ENCODE results near the gene C17orf50.

Gene C17orf50

DNA sequence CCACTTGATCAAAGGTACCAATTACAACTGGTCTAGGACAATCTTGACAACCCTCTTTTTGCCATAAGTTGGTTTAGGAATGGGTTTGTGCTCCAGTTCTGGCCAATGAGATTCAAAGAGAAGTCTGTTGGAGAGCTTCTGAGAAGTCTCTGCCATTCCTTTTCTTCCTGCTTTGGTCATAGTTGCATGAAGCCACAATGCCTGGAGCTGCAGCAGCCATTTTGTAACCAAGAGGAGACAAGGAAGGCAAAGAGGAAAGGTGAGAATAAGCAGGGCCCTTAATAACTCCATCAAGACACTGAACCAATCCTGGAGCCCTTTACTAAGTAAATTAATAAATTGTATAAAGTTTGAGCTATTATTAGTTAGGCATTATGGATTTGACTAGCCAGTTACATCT is 3.4 kb upstream of the C17orf50 start:
- no peak for DNase-seq

DNA sequence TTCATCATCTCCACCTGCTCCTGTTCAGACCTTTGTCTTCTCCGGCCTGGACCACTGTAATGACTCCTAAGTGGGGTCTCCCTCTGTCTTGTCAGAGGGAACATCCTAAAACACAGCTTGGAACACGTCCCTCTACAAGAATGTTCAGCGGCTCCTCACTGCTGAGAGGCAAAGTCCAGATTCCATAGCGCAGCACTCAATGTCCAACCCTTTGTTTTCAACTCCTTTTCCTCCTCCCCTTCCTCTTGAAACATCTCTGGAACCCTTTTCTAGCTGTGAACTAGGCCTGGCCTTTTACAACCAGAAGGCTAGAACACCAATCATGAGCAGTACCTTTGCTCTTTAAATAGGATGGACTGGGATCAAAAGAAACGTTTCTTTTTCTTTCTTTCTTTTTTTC is 914 bp downstream of the C17orf50 start:
- no peak for DNase-seq

DNA sequence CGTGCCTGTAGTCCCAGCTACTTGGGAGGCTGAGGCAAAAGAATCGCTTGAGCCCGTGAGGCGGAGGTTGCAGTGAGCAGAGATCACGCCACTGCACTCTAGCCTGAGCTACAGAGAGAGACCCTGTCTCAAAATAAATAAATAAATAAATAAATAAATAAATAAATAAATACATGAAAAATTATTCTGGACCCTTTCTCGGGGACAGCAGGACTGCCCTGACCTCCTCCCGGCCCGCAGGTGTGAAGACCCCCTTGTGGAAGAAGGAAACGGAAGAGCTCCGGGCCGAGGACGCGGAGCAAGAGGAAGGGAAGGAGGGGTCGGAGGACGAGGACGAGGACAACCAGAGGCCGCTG is 3.1 kb downstream of the C17orf50 start:
- no peak for DNase-seq

DNA sequence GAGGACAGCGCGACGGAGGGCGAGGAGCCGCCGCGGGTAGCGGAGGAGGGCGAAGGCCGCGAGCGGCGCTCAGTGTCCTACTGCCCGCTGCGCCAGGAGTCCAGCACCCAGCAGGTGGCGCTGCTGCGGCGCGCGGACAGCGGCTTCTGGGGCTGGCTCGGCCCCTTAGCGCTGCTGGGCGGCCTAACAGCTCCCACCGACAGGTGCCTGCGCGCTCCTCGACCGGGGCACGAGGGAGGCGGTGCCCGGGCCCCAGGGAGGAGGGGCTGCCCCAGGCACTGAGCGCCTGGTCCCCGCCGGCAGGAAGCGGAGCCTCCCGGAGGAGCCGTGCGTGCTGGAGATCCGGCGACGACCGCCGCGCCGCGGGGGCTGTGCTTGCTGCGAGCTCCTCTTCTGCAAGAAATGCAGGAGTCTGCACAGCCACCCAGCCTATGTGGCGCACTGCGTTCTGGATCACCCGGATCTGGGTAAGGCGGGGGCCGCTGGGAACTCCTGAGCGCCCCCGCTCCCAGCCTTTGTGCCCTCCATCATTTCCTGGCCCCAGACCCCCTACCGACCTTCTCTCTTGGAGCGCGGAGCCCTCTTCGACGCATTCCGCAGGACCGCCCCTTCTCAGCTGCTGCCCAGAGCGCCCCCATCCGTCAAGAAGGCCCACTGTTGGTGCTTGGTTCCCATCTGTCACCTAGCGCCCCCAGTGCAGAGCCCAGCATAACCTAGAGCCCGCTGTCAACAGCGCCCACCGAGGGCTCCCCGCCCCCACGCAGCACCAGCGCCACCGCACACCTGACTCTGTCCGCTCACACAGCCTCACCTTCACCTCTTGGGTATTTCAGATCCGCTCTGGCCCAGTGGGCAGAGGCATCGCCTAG is 3.7 kb downstream of the C17orf50 start:
- peak; percentile 90 for DNase-seq

DNA sequence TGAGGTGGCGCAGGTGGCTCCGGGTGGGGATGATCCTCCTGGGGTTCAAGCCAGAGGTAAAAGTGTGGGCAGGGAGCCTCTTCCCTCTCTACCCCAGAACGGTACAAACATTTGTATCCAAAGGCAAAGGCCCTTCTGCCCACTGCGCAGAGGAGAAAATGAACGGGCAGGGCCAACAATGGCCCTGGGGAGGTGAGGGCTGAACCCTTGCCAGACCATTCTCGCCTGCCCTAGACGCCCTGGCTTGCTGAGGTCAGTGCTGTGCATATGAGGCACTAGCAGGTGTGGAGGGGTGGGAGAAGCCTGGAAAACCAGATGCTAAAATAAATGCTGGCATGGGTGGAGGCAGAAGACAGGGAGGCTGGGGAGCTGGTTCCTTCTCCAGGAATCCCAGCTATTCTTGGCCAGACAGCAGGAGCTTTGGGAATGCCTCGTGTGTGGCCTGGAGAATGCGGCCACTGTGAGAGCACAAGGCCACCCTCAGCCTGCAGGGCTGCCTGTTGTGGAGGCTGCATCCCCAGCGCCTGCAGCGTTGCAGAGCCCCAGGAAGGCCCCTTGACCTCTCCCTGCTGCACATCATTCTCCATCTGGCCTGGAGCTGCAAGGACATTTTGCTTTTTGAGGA is 4.5 kb downstream of the C17orf50 start:
- DNase-seq, result no peak

DNA sequence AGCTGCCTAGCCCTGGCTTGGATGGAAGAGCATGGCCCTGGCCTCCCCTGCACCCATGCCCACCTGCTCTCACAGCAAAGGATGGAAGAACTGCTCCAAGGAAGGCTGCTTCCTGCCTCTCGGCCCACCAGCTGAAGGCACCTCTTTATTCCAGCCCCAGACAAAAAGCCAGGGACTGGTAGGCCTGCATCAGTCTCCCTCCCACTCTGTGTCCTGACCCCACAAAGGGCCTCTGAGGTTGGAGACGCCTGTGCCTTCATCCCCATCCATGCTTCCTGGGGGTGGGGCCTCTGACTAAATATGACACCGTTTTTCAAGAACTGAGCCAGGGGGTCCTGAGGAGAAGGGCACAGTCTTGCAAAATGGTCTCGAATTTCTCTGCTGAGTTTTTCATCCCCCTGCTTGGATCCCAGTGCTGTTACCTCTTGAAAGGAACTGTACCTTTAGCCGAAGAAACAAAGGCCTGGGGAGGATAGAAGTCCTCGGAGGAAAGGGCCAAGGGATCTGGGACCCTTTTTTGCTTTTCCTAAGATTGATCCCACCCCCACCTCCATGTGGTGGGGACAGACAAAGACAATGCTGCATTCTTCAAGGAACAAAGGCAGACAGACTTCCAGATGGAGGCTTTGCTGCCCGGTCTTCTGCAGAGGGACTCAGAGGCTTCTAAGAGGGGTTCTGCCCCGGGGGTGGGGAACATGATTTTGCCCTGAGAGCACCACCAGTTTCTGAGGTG is 5.2 kb downstream of the C17orf50 start:
- DNase-seq, result no peak

DNA sequence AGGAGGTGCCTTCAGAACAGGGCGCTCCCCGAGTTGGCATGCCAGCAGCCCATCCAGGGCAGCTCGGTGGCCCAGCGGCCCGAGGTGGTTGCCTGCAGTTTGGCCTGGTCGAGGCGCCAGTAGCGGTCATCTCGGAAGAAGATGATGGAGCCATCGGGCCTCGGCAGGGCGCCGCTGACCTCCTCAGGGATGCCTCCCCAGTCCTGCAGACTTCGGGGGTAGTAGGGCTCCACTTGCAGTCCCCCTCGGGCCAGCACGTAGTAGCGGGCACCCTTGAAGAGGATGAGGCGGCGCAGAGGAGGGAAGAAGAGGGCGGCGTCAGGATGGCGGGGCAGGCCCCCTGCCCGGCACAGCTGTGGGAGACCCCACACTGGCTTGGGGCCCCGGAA is 5.8 kb downstream of the C17orf50 start:
- no peak for DNase-seq

DNA sequence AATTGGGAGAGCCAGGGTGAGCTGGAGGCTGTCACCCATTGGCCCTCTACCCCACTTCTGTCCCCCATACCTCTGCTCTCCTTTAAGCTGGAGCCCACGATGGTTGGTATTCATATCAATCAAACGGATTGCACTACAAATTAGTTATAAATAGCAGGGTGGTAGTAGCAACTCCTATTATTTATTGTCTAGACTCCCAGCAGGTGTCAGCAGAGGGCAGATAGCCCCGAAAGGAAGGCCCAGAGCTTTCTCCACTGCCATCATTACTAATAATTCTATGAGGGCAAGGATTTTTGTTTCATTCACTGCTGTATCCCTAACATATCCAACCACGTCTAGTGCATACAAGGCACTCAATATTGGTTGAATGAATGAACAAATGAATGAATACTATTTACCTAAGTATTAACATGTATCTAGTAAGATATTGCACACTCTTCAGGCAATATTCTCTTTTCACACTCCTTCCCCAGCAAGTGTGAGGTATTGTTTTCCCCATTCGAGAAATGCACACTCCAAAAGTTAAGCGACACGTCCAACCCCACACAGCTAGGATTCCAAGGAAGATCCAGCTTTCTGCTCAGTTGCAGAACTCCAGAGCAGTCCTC is 6.3 kb downstream of the C17orf50 start:
- DNase-seq, result no peak

DNA sequence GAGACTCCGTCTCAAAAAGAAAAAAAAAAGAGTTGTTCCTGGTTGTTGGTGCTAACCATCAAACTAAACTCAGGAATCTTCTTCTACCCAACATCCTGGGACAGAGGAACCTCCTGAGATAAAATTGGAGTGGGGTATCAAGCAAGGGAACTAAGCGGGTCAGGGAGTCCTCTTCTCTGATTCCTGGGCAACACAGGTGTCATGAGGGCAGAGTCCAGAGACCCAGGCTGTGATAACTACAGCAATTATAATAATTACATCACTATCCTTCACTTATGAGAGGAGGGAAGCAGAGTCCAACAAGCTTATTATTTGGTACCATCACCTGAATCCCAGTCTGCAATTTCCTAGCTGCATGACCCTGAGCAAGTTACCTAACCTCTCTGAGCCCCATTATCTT is 8.1 kb downstream of the C17orf50 start:
- DNase-seq, result no peak

DNA sequence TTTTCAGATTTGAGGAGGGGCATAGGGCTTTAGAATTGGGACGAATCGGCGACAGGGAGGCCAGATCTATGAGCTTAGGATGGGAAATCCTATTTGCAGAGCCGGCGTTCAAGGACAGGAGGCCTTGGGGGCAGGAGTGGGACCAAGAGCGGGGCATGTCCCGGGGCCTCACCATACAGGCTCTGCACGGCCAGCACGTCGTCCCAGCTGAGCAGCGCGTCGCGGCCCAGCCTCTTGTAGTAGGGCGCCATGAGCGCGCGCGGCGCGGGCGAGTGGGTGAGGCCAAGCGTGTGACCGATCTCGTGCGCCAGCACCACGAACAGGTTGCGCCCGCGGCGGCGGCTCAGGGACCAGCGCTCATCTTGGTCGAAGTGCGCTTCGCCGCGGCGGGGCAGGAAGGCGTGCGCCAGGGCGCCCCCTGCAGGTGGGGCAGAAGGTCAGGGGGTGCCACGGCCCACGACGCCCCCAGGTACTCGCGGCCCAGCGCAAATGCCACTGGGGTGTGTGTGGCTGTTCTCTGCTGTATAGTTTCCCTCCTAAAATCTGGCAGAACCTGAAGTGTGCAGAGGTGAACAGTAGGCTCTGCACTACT is 9.3 kb downstream of the C17orf50 start:
- no peak for DNase-seq

DNA sequence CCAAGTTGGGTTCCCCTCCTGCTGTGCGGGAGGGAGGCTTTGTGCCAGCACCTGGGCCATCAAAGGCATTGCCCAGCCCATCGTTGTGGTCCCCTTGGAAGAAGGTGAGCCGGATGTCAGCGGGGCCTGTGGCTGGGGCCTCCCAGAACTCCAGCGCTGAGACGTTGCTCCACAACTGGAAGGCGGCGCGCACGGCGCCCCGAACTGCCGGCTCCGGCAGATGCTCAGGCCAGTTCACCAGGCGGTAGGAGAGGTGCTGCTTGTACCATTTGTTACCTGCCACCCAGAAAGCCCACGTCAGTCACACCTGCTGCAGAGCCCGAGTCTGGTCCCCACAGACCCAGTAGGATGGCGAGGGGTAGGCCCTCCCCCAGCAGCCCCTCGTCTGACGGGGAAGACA is 12.4 kb downstream of the C17orf50 start:
- no peak for DNase-seq

DNA sequence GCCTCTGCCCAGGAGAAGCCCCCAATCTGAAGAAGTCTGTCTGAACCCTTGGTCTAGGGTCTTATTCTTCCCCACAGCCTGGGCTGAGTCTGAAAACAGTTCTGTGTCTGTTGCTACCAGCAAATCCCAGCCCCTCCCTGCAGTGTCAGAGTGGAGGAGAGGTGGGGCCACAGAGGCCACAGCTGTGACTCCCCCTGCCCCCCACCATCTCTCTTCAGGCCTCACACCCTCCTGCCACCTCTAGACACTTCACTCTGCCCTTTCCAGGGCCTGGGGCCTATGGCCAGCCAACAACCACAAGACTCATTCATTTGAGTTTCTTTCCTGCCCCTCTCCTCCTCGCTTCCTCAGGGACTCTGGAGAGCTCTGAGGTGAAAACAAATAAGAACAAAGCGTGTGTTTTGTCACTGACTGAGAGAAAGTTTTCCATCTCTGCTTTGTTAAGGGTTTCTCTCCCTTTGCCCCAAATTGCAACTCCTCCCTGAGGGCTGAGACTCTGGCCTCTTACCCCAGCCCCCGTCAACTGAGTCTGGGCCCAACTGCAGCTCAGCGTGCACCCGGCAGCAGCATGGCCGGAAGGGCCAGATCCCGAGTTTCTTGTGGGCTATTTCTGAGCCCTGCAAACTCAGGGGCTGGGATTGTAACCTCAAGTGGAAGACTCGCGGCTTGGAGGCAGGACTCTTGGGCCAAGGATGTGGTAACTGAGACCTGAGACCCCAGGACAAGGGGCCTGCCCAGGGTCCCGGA is 13.2 kb downstream of the C17orf50 start:
- no peak for DNase-seq

DNA sequence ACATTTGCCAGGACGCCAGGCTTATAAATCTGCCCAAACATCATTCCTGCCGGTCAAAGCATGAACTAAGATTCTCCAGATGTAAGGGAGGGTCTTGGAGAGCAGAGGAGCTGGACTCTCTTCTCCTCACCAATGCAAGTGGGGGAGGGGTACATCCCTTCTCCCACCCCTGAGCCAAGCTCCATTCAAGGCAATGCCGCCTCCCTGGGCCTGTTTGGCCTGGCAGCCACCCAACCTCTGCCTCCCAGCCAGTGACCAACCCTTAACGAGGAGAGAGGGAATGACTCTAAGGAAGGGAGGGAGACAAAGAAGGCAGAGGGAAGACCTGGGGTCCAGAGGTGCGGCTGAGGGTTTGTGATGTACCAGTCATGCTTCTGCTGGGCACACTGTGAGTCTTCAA is 13.8 kb downstream of the C17orf50 start:
- DNase-seq, result no peak

DNA sequence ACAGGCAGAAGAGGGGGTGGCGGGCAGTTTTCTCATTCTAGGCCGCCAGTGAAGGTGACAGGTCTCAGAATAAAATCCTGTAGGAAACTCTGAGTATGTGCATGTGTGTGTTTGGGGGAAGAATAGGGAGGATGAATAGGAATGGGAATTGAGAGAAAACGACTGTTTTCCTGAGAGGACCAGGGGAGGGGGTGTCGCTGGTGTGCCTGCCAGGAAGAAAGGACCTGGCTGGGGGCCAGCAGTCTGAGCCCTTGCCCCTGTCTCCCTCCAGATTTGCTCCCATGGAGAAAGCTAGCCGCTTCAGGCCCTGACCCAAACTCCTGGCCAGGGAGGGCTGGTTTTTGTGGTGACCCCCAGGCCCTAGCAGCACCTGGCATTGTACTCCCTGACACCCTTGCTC is 14.4 kb downstream of the C17orf50 start:
- DNase-seq, result no peak

DNA sequence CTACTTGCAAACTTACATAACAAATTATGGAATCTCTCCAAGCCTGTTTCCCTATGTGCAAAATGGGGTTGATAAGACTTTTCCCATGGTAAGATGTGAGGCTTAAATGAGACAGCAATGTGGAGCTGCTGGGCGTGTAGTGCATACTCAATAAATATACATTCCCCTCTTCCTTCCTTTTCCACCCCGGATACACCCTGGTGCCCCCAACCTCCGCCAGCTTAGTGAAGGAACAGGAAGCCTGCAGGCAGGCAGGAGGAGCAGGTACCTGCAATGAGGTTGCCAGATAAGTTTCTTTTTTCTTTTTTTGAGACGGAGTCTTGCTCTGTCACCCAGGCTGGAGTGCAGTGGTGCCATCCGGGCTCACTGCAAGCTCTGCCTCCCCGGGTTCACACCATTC is 14.9 kb downstream of the C17orf50 start:
- DNase-seq, result no peak

DNA sequence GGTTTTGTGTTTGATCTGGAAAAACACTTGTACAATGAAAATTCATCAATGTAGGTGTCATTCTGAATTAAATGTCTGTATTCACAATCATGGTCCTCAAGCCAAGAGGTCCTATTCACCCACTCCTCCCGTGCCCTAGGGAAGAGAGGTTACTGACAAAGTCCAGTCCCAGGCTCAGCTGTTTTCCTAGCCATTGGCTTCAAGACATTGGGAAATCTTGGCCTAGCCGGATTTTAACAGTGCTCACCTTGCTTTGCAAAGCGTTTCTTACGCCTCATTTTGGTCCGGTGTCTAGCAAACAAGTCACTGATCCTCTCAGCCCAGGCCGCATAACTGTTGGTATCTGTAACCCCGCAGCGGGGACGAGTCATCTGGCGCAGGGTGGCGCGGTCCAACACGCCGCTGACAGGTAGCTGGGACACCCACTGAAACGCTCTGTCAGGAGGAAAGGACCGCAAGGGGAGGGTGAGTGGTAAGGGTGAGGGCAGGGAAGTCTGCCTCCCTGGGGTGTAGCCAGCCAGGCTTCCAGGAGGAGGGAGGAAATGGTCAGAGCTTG is 18.0 kb downstream of the C17orf50 start:
- no peak for DNase-seq

DNA sequence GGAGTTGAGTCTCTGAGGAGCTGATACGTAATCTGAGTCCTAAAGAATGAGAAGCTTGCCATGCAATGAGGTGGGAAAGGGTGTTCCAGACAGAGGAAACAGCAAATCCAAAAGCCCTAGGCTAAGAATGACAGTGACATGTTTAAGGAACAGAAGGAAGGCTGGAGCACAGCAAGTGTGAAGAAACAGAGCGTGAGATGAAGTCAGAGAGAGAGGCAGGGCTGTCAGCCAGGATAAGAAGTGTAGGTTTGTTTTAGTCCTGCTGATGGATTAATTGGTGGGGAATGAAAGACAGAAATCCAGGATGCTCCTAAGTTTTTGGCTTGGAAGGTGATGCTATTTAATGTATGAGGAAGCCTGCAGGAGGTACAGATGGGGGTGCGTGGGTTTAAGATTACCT is 20.3 kb downstream of the C17orf50 start:
- no peak for DNase-seq

DNA sequence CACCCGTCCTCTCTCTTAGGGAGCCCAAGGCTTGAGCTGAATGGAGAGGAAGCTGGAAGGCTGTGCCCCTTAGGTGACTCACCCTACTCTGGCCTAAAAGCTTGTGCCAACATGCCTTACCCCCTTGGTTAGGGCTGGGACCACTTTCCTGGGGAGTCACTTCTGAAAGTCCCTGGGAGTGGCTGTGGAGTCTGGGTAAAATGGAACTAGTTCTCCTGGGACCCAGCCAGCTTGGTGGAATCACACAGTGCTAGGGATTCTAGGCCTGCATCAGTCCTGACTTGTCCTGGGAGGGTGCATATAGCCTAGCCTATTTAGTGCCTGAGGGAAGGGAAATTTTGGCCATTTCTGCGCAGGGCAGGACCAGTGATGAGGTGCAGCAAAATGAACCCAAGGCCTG is 24.2 kb downstream of the C17orf50 start:
- DNase-seq, result no peak

DNA sequence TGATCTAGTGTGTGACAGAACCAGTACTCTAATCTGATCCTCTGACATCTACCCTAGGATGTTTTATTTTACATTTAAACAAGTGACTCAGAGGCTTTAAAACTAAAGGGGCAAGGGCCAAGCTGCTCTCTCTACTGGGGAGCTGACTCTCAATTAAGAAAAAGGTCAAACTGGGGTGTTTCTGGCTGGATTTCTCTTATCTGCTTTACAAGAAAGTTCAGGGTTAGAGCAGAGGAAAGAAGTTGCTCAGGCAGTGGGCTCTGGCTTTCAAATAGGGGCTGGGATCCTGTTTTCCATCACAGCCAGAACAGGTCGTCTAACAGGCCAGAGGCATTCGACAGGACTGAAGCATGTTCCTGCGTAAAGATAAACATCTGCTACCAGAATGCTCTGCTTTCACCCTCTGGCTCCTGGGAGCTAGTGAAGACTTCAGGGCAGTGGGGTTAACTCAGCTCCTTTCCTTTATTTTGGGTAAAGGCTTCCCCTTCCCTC is 26.3 kb downstream of the C17orf50 start:
- DNase-seq, result no peak

DNA sequence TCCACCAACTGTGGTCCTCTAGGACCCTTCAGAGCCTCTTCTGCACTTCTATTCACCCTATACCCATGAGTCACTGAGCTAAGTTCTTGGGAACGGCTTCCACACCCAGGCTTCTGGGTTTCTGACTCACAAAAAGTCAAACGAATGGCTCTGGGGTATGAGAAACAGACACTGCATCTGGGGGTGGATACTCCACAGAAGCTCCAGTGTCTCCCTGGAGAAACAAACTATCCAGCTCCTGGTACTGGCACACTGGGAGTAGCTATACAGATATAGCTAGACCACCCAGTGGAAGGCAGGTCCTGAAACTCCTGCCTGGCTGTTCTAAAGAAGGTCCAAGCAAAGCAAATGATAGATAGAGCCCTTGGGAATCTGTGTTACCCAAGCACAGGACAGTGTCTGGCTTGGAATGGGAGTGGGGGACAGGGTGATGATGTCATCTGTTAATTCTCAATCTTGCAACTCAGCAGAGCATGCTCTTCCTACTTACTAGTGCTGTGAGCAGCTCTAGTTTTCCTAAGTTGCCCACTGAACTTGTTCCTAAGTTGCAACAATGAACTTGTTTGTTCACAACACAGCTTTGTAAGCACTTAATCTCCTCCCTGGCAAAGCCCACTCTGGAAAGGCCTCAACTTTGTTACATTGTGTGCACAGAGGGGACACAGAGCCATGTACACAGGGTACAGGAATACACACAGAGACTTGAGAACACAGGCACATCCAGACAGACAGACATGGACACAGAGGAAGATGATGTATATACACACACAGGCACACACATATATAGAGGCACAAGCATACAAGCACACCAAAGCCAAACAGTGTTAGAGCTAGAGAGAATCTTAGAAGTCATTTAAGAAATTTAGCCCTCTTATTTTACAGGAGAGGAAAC is 28.0 kb downstream of the C17orf50 start:
- DNase-seq, result no peak

DNA sequence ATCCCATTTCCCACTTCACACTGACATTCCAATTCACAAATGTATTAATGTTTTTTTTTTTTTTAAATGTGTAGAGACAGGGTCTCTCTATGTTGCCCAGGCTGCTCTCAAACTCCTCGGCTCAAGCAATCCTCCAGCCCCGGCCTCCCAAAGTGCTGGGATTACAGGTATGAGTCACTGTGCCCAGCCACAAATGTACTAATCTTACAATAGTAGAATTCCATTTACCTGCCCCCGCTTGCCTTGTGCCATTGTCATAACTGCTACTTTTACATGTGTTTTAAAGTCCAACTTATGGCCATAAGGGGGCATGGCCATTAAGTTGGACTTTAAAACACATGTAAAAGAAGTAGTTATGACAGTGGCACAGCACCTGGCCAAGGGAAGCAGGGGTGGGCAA is 30.2 kb downstream of the C17orf50 start:
- DNase-seq, result no peak

All from NCI-H345 (cell line).